ENCODE data around the gene UBE2D3. TPM values are rescaled to one million over a fixed set of nuclear protein-coding genes. Genes with fewer than 3 reads are reported as not detected.
A peak's percentile ranks its signal among the peaks of the same experiment; 100 is the strongest.
"Not testable (repeated sequence)": the region's sequence is repeated elsewhere in the genome, so short reads cannot be mapped to it uniquely, and the experiment has no call there.

The UBE2D3 gene
- total and polyA plus RNA-seq, 2 experiments from 2014 or later: 277 to 418 TPM

- no peaks in the 10 kb centered on the region for H3K36me3 ChIP-seq (replicated peaks; ENCODE audit: insufficient read depth, low read depth)
- no peak for TF ChIP-seq EZH2phosphoT487 (IDR thresholded peaks at IDR 0.05; ENCODE audit: low read depth, severe bottlenecking, unreplicated experiment)
- H3K79me2 ChIP-seq: peaks cover 75% of the 10 kb centered on the region
- H3K4me2 ChIP-seq: peak within 1 kb of the TSS; percentile 81
- peak; percentile 97 for DNase-seq (ENCODE audit: low spot score)
- H3K4me1 ChIP-seq (ENCODE audit: insufficient read depth): peaks cover 9% of the 10 kb centered on the region
- peak within 1 kb of the TSS; percentile 93 for H2AFZ ChIP-seq
- H3K9me2 ChIP-seq (replicated peaks; ENCODE audit: insufficient read depth): no peaks in the 10 kb centered on the region
- no peaks in the 10 kb centered on the region for H3K27me3 ChIP-seq
- H3K9me3 ChIP-seq (ENCODE audit: low read depth): no peaks in the 10 kb centered on the region
- H3K4me3 ChIP-seq: peak within 1 kb of the TSS; percentile 93
- no peaks in the 10 kb centered on the region for H4K20me1 ChIP-seq (ENCODE audit: insufficient read depth, poor library complexity, severe bottlenecking)
- H3K27ac ChIP-seq: peak within 1 kb of the TSS; percentile 98
- WGBS (ENCODE audit: low lambda C conversion rate, missing lambda C conversion rate): under 1% methylated on average over 50 of the region's 71 CpGs
Observed at GRCh38 chr4:102868781-102869568, 41.6 kb upstream of the UBE2D3 start, which contains the start of gene CISD2. CISD2 (plus strand) TSS chr4:102868992; CDS start chr4:102869085, 93 bp downstream.

GRCh38 chr4:102868153-102868780 is 40.9 kb upstream of the UBE2D3 start:
- TF ChIP-seq EZH2 (IDR thresholded peaks at IDR 0.05; ENCODE audit: borderline replicate concordance) (no peak), EZH2phosphoT487 (IDR thresholded peaks at IDR 0.05; ENCODE audit: low read depth, severe bottlenecking, unreplicated experiment) (no peak), CTCF (IDR thresholded peaks at IDR 0.05; ENCODE audit: poor library complexity) (no peak)
- 56% methylated on average over 23 of the region's 23 CpGs for WGBS (ENCODE audit: low lambda C conversion rate, missing lambda C conversion rate)

GRCh38 chr4:102867278-102868152 is 40.2 kb upstream of the UBE2D3 start:
- TF ChIP-seq EZH2phosphoT487 (IDR thresholded peaks at IDR 0.05; ENCODE audit: low read depth, severe bottlenecking, unreplicated experiment): no peak
- no peak for TF ChIP-seq EZH2 (IDR thresholded peaks at IDR 0.05; ENCODE audit: borderline replicate concordance)
- TF ChIP-seq CTCF (IDR thresholded peaks at IDR 0.05; ENCODE audit: poor library complexity): no peak
- Histone ChIP-seq H3K27ac (peak overlapping the region; percentile 98), H3K36me3 (replicated peaks; ENCODE audit: insufficient read depth, low read depth) (no peaks in the 10 kb centered on the region), H3K4me3 (no peak overlapping the region), H3K79me2 (peaks cover 65% of the 10 kb centered on the region), H2AFZ (no peak overlapping the region), H3K4me2 (peak overlapping the region; percentile 81), H4K20me1 (ENCODE audit: insufficient read depth, poor library complexity, severe bottlenecking) (no peaks in the 10 kb centered on the region), H3K9me3 (ENCODE audit: low read depth) (no peaks in the 10 kb centered on the region), H3K27me3 (no peaks in the 10 kb centered on the region), H3K4me1 (ENCODE audit: insufficient read depth) (peaks cover 9% of the 10 kb centered on the region), H3K9me2 (replicated peaks; ENCODE audit: insufficient read depth) (no peaks in the 10 kb centered on the region)
- DNase-seq (ENCODE audit: low spot score): no peak
- WGBS (ENCODE audit: low lambda C conversion rate, missing lambda C conversion rate): 94% methylated on average over 12 of the region's 12 CpGs

More at GRCh38 chr4:102868153-102868780, 40.9 kb upstream of the UBE2D3 start:
- DNase-seq (ENCODE audit: low spot score): no peak
- no peaks in the 10 kb centered on the region for H3K9me2 ChIP-seq (replicated peaks; ENCODE audit: insufficient read depth)
- no peaks in the 10 kb centered on the region for H3K36me3 ChIP-seq (replicated peaks; ENCODE audit: insufficient read depth, low read depth)
- no peaks in the 10 kb centered on the region for H4K20me1 ChIP-seq (ENCODE audit: insufficient read depth, poor library complexity, severe bottlenecking)
- peak overlapping the region; percentile 93 for H3K4me3 ChIP-seq
- peak overlapping the region; percentile 79 for H2AFZ ChIP-seq
- H3K79me2 ChIP-seq: peaks cover 72% of the 10 kb centered on the region
- peak overlapping the region; percentile 98 for H3K27ac ChIP-seq
- H3K9me3 ChIP-seq (ENCODE audit: low read depth): no peaks in the 10 kb centered on the region
- H3K4me2 ChIP-seq: peak overlapping the region; percentile 81
- H3K4me1 ChIP-seq (ENCODE audit: insufficient read depth): peaks cover 9% of the 10 kb centered on the region
- H3K27me3 ChIP-seq: no peaks in the 10 kb centered on the region

GRCh38 chr4:102865327-102865726 is 38.0 kb upstream of the UBE2D3 start:
- WGBS (ENCODE audit: low lambda C conversion rate, missing lambda C conversion rate): 97% methylated on average over 5 of the region's 5 CpGs

More at GRCh38 chr4:102865327-102865726, 38.0 kb upstream of the UBE2D3 start:
- H3K9me3 ChIP-seq (ENCODE audit: low read depth); H2AFZ ChIP-seq; H3K27me3 ChIP-seq; H3K9me2 ChIP-seq (replicated peaks; ENCODE audit: insufficient read depth); H4K20me1 ChIP-seq (ENCODE audit: insufficient read depth, poor library complexity, severe bottlenecking); H3K4me2 ChIP-seq; H3K36me3 ChIP-seq (replicated peaks; ENCODE audit: insufficient read depth, low read depth); H3K4me3 ChIP-seq; DNase-seq (ENCODE audit: low spot score); H3K4me1 ChIP-seq (ENCODE audit: insufficient read depth); H3K27ac ChIP-seq: not testable (repeated sequence)
- peaks cover 43% of the 10 kb centered on the region for H3K79me2 ChIP-seq

All from hepatocyte (in vitro differentiated cells).